ENCODE data around the gene RNF144A.

DNA sequence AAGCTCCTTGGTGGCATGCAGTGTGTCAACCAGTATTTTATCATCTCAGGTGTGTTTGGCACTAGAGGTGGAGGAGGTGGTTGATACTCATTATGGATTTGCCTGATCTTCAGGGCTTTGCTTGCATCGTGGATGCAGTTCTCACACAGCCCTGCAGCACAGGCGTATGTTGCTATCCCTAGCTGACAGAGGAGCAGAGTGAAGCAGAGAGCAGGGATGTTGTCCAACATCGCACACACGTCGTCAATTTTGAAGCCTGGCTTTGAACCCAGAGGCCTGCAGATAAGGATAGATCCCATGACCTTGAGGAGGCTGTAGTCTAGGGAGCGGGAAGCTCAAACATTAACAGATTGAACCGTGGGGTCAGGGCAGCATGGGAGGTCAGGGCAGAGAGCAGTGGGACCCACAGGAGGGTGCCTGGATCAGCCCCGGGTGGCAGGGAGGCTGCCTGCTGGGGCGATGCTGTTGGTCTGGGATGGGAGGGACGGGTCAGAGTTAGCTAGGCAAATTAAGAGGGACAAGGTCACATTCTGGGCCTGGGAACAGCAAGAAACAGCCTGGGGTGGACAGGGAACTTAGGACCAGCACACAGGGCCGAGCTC, 4.2 kb downstream of the RNF144A start:
- TF ChIP-seq, protein P1, sequence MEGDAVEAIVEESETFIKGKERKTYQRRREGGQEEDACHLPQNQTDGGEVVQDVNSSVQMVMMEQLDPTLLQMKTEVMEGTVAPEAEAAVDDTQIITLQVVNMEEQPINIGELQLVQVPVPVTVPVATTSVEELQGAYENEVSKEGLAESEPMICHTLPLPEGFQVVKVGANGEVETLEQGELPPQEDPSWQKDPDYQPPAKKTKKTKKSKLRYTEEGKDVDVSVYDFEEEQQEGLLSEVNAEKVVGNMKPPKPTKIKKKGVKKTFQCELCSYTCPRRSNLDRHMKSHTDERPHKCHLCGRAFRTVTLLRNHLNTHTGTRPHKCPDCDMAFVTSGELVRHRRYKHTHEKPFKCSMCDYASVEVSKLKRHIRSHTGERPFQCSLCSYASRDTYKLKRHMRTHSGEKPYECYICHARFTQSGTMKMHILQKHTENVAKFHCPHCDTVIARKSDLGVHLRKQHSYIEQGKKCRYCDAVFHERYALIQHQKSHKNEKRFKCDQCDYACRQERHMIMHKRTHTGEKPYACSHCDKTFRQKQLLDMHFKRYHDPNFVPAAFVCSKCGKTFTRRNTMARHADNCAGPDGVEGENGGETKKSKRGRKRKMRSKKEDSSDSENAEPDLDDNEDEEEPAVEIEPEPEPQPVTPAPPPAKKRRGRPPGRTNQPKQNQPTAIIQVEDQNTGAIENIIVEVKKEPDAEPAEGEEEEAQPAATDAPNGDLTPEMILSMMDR (IDR thresholded peaks at IDR 0.05) = no peak
- TF ChIP-seq GTF2I (CRISPR knock-in tag; conservative IDR thresholded peaks at IDR 0.05) (no peak), ETV6 (CRISPR knock-in tag; IDR thresholded peaks at IDR 0.05) (no peak), ZNF138 (CRISPR knock-in tag; conservative IDR thresholded peaks at IDR 0.05) (no peak), FOXP1 (CRISPR knock-in tag; IDR thresholded peaks at IDR 0.05; ENCODE audit: borderline replicate concordance) (no peak)
- TF ChIP-seq, protein P2, sequence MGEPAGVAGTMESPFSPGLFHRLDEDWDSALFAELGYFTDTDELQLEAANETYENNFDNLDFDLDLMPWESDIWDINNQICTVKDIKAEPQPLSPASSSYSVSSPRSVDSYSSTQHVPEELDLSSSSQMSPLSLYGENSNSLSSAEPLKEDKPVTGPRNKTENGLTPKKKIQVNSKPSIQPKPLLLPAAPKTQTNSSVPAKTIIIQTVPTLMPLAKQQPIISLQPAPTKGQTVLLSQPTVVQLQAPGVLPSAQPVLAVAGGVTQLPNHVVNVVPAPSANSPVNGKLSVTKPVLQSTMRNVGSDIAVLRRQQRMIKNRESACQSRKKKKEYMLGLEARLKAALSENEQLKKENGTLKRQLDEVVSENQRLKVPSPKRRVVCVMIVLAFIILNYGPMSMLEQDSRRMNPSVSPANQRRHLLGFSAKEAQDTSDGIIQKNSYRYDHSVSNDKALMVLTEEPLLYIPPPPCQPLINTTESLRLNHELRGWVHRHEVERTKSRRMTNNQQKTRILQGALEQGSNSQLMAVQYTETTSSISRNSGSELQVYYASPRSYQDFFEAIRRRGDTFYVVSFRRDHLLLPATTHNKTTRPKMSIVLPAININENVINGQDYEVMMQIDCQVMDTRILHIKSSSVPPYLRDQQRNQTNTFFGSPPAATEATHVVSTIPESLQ (CRISPR knock-in tag; IDR thresholded peaks at IDR 0.05) = no peak
- TF ChIP-seq, protein P3, sequence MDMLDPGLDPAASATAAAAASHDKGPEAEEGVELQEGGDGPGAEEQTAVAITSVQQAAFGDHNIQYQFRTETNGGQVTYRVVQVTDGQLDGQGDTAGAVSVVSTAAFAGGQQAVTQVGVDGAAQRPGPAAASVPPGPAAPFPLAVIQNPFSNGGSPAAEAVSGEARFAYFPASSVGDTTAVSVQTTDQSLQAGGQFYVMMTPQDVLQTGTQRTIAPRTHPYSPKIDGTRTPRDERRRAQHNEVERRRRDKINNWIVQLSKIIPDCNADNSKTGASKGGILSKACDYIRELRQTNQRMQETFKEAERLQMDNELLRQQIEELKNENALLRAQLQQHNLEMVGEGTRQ (CRISPR knock-in tag; IDR thresholded peaks at IDR 0.05) = no peak
- TF ChIP-seq, protein P4, sequence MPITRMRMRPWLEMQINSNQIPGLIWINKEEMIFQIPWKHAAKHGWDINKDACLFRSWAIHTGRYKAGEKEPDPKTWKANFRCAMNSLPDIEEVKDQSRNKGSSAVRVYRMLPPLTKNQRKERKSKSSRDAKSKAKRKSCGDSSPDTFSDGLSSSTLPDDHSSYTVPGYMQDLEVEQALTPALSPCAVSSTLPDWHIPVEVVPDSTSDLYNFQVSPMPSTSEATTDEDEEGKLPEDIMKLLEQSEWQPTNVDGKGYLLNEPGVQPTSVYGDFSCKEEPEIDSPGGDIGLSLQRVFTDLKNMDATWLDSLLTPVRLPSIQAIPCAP (CRISPR knock-in tag; IDR thresholded peaks at IDR 0.05) = no peak
